Measurements from ENCODE around the gene ADAM21.
"Not testable (repeated sequence)": the region's sequence is repeated elsewhere in the genome, so short reads cannot be mapped to it uniquely, and the experiment has no call there.

ADAM21 gene

GRCh38 chr14:70477356-70478105 lies 25.6 kb downstream of the ADAM21 start:
- DNase-seq: not testable (repeated sequence)

GRCh38 chr14:70489579-70490200 lies 37.7 kb downstream of the ADAM21 start:
- DNase-seq: no peak

GRCh38 chr14:70498191-70498590 lies 46.2 kb downstream of the ADAM21 start:
- no peak for DNase-seq

All from inflammatory macrophage (primary cell).